Inferior parietal cortex (tissue), 1 donor: ENCODE measurements around the gene DHX16.

Source experiments
- DNase-seq: peaks from one replicate; pipeline ENCODE4 v3.0.0-alpha.2; 2016; ENCODE audit errors: extremely low spot score

Gene DHX16

DNA sequence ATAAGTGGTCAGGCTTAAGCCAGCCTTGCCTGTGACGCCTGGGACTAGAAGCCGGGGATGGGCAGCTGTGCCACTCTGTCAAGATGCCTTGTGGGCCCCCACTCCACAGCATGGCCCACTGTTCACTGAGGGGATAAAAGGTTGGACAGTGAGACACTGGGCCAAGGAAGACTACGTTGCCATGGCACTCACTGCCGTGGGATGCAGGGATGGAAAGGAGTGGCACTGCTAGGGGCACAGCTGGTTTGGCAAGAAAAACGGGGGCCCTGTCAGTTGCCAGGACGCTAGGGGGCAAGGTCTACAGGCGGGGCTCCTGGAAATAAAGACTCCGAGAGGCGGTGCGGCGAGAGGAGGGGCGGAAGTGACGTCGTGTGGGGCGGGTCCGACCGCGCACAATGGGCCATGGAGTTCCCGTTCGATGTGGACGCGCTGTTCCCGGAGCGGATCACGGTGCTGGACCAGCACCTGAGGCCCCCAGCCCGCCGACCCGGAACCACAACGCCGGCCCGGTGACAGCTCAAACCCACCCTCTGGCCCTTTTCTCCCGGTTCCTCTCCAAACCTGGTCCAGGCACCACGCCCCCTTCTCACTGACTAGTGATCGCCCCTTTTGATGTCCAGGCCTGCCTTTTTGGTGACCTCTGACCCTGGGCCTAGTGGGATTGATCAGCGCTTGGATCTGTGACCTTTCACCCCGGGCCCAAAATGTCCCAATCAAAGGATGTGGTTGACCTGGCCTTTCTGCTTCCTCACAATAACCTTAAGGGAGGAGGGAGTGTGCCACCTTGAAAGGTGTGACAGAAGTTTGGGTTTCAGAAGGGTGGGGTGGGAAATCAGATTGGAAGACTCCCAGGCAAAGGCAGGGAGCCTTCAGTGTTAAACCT lies 46.1 kb downstream of the DHX16 start, which contains the start of gene ATAT1:
Gene ATAT1 (plus strand): TSS at position 391 of the 883 bp plus-strand sequence.
- peak; percentile 84 for DNase-seq

DNA sequence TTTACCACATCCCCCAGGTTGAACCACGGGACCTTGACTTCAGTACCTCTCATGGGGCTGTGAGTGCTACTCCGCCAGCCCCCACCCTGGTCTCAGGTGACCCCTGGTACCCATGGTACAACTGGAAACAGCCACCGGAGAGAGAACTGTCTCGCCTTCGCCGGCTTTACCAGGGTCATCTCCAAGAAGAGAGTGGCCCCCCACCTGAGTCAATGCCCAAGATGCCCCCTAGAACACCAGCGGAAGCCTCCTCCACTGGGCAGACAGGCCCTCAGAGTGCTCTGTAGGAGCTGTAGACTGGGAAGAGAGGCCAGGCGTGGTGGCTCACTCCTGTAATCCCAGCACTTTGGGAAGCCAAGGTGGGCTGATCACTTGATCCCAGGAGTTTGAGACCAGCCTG lies 47.3 kb downstream of the DHX16 start:
- DNase-seq = no peak

DNA sequence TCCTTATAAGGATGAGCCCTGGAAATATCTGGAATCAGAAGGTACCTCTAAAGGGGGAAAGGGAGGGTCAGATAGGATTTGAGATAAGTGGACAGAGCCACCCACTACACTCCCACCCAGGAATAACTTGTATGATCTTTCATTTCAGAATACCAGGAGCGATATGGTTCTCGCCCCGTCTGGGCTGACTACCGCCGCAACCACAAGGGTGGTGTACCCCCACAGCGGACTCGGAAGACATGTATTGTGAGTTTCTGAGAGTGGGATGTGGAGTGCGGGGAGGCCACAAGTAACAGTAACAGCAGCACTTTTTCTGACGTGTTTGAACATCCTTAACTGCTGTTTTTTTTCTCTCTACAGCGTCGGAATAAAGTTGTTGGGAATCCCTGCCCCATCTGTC lies 53.2 kb downstream of the DHX16 start:
- no peak for DNase-seq

DNA sequence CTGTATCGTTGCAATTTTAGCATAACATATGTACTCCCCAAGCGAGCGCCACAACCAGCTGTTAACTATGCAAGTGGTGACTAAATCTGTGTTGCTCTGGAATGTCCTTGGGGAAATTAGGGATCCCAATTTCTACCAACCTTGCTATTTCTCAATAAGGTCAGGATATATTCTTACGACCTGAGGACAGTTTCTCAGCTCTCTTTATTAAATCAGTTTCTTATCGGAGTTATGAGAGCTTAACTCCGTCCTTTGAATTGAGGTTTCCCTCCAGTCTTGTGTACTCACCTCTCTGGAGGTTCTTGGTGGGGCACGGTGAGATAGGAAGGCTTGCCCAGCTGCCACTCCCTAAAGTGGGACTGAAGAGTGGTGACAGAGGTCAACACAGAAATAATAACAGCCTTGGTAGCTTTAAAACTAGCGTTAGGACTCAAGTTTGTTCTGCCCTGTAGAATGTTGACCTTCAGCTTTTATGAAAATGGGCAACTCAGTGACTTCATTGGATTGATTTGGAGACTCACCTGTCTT lies 54.5 kb downstream of the DHX16 start:
- no peak for DNase-seq

DNA sequence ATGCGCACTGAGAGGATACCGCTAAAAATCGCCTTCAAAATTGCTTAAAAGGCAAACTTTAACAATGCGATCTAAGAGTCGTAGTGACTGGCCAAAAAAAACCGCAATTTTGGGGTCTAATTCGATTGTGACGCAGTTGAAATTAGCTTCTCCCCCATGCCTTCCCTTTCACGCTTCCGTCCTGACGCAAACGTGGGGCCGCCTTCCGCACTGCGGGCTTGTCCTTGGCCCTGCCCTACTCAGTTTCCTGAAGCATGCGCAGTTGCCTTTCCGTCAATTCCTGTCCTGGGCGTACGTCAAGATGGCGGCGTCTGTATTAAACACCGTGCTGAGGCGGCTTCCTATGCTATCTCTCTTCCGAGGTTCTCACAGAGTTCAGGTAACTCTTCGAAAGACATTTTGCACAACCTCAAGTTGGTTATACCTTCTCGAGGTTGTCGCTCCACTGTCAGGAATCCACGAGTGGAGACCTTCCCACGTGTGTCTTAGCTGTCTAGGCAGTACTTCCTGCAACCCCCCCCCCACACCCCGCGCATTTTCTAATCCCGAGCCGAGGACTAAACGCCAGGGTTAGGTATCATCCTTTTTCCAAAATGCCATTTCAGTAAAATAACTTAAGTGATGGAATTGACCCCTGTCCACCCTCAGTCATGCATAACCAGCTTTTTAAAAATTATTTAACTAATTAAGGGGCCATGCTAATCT lies 55.1 kb downstream of the DHX16 start, which contains the start of gene MRPS18B:
Gene MRPS18B (plus strand): TSS at position 276 of the 705 bp plus-strand sequence. CDS start 26 bp downstream, at position 302.
- DNase-seq = peak; percentile 99

DNA sequence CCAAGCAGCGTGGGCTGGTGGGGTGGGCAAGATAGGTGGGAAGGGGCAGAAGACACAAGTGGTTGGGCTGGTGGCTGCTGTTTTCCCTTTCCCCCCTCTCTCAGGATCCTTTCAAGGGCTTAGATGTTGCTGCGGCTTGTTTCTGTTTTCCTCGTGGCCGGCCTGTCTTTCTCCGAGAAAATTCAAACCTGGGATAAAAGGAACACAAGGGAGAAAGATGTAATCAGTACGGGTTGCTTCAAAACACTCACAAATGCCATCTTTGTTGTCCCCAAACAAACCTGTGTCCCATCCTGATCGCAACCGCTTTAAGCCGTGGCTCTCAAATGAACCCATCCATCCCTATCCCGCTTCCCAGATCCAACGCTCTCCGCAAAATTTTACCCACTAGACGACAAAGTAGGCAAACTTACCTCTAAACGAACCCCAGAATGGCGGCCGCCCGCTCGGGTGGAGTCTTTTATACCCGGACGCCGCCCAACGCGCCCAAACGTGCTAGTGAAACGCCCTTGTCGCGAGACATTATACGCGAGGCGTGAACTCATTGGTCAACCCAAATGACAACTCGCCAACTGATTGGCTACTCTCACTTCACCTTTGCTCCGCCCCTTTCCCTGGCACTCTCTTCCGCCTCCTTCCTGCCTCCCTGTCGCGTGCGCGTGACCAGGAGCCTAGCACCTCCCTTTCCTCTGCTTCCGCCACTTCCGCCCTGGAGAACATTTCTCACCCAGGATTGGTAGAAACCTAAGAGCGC lies 55.8 kb downstream of the DHX16 start, which contains the start of gene PPP1R10:
Gene PPP1R10 (minus strand): TSS at position 433 of the 754 bp plus-strand sequence. CDS start 7,299 bp downstream, outside the sequence.
- DNase-seq = peak; percentile 100

DNA sequence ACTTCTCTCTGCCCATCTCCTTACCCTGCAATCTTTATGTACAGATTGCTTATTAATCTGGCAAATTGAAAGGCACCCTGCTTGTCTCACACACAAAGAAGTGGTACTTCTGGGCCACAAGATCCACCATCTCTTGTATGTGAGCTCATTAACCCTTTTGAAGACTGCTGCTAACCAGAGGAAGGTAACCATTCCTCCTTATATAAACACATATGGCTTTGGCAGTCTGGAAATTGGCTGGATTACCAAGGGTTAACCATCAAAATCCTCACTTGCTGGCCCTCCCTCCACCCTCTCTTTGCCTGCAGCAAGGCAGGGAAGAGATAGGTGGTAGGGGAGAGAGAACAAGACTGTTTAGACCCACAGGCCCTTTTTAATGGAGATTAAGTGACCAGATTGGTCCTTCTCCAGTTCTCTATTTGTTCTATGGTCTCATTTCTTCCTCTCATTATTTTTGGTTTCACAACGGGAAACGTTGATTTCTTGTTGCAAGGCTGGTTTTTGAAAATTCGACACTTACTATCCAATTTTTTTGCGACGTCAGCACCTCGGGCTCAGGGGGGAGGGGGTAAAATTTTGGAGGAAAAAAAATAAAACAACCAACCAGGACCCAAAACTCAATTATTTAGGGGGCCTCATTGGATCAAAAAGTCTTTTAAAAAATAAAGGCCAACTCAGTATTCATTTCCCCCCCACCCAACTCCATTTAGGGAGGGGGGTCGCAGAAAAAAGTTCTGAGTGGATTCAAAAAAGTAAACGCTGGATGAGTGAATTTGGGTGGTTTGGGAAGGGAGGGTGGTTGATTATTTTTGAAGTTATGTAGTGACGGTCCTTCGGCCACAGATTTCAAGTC lies 56.6 kb downstream of the DHX16 start:
- DNase-seq = peak; percentile 44

DNA sequence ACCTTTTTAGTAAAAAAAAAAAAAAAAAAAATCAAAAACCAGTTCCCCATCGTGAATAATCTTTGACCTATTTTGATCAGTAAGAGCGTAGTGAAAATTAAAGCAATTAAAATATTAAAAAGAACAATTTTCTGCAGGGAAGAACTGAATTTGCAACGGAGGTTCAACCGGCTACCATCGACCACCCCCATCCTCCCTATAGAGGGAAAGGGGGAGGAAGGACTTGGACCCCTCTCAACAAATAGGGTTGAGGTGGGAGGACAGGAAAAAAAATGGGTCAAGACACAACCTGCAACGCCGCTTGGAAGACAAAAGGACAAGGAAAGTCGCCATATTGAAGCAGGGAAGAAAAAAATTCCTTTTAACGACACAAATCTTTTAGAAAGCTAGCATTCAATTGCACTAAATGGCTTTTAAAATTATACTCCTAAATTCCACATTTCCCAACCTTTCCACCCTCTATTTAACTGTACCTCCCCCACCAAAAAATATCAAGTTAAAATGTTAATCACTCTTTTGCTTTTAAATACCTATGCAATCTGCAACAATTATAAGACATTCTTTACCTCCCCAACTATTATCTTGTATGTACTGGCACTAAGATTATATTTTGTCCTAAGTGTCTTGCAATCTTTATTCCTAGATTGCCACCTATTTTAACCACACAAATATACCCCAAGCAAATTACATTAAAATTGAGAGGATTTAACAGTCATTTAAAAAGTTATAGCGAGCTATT lies 57.4 kb downstream of the DHX16 start:
- peak; percentile 68 for DNase-seq

DNA sequence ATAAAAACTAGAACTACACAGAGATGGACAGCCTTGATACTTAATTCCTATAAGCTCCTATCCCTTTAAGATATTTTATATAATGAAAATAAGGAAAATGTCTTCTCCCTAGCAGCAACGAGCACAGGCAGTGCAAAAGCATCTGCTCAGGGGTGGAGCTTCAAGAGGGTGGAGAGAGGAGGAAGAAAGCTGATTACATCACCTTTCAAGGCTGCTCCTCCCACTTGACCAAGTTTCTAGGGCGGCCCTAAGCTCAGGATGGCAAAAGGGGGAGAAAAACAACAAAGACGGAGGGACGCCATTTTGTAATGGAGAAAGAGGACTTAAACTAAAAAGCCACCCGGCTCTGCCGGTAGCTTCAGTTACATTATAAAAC lies 58.0 kb downstream of the DHX16 start:
- DNase-seq = peak; percentile 98

DNA sequence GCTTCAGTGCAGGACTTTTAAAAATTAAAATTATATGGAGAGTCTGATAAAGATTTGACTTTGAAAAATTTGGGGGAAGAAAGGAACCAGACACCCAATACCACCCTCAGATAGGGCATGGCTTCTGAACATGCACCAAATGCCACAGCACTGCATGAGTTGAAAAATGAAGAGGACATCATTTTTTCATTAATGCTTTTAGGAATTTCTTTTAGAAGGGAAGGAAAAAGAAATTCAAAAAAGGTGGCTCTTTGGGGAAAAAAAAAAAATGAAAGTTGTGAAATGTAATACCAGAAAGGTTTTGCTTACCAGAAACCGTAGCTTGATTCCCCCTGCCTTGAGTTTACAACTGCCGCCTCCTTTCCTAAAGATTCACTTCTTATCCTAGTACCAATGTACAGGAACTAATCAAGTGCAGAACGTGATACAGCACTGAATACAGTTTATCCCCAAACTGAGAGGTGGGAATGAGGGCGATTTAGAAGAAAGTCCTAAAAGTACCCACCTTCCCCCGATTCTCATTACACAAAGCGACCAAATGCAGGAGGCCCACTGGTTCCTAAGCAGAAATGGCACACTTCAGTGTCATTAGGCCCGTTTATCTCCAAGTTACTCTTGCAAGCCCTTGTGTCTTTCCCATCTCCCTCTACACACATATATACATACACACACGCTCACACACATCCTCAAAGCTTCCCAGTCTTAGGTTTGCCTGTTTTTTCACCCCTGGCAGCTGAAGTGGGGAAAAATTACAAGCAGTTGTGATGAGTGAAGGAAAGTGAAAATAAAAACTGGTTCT lies 58.6 kb downstream of the DHX16 start:
- DNase-seq = no peak

DNA sequence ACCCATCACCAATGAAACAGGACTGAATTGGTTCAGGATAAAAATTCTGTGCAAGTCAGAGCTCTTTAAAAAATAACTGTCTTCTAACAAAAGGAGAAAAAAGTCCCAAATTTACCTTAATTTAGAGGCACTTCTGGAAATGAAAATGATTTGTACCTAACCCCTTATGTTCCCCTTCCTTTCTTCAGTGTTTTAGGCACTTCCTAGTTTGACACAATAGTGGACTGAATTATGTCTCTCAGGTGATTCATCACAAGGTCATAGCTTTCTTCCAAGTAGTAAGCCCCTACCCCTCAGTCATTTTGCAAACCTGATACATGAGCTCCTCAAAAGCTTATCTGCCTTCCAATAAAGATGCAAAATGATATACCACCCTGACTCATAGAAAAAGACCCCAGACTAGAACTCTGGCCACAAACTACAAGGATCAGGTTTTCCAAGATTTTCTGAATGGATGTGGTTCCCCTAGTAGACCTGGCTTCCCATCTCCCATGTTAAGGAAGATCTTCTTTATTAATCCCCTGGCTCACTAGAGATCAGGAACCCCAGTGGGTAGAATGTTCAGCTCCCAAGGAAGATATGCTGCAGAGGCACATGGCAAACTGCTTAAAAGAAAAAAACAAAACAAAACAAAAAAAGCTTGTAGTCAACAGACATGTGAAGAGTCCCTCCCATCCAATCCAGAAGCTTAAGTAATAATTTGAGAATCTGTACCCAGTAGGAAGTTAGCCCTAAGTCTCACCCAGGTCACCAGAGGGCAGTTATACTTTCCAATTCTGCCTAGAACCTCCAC lies 59.4 kb downstream of the DHX16 start:
- no peak for DNase-seq

DNA sequence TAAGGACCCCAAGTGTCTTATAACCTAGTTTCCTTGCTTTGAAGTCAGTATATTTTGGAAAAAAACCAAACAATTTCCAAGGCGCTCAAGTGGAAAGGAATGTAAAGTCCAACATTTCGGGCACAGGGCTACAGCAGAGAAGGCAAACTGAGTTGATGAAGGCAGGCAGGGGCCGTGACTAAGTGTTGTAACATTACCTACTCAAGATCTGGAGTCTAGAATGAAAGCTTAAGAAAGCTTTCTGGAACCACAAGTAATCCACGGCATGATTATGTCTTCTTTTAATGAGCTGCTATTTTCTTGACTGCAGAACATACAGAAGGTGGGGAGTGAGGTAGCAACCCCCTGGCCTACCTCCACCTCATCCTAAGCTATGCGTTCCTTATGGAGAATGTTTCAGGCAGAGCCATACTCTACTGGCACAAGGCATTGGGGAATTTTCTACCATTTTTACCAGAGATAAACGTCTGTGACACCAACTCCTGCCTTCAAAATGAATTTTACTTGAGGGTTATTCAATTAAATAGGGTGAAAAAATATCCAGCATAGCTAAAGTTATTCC lies 60.0 kb downstream of the DHX16 start:
- no peak for DNase-seq

DNA sequence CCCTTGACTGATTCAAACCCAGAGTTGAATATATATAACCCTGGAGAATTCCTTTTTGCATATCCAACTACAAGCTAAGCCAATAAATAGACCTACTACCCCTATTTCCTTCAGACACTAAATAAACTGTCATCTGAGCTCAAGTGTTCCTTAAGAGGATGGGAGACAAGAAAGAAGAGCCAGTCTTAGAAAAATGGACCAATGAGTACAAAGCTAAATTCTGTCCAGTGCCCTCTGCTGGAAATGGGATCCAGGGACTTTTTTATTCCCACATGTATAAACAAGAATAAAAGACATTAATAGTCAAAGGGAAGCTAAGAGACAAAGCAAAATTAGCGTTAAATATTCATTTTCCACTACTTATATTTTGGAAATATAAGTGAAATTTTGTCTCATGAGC lies 60.6 kb downstream of the DHX16 start:
- no peak for DNase-seq

DNA sequence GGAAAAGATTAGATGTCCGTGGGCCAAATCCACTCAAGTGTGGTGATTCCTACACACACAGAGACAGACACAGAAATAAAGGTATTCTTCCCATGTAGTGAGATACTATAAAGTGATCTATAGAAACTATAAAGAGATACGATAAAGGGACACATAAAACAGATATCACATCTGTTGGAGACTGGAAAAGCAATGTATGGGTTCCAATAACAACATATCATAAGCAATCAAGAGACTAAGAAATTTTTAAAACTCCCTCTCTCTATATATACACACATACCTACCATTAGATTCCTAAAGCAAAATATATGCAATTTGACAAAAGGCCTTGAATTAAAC lies 61.0 kb downstream of the DHX16 start:
- no peak for DNase-seq

DNA sequence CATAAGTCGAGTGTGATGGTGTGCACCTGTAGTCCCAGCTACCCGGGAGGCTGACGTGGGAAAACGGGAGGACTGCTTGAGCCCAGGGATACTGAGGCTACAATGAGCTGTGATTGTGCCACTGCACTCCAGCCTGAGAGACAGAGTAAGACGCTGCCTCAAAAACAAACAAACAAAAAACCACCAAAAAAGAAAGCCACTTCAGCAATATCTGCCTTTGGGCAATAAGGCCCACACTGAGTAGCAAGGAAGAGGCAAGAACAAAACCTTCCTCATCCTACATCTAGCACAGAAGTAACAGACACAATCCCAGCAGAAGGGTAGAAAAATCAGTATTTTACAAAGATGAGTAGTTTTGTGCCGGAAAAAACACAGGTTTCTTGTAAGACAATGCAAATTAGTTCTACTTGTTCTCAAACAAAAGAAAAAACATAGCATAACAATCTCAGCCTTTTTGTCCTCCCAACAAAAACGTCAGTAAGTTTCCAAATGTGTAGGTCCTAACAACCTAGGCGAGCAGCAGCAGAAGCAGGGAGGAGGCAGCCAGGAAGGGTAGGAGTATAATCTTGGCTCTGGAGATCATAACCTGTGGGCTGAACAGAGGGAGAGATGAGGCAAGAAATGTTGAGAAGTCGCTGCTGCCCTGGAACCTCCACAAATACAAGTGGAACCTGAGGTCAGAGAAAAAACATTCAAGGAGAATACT lies 61.5 kb downstream of the DHX16 start:
- no peak for DNase-seq

DNA sequence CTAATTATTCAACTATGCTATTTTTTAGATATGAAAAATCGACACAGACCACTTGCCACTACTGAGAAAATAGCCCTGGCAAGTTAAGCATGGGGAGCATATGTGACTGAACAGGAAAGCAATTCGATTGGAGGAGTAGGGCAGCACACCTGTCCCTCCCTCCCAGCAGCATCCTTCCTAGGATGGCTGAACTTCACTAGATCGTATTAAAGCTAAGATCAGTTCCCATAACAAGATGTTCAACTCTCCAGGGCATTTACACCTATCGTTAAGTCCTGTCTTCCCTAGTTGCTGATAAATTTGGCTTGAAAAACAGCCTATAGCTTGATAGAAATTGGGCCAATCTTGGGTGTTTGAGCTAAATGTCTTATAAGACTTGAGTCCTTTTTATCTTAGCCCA lies 62.7 kb downstream of the DHX16 start:
- no peak for DNase-seq

DNA sequence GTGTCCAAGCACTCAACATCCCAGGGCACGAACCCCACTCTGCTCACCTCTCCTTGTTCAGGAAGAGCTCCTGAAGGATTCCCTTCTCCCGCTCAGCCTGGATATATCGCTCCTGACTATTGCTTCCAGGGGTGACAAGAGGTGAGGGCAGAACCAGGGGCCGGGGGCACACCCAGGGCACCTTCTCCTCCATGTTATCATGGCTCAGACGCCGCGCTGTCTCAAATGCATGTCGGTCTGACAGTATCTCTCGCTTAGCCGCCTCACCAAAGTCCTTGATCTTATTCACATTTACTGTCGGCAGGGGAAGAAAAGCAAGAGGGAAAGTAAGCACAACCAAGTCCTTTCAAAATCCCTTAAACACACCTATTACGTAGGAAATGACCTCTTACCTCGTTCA lies 68.8 kb downstream of the DHX16 start:
- DNase-seq = no peak
